GM21423 (cell line): ENCODE data around the gene LINC01488.

Experiments used
- ATAC-seq: cut with Tn5 transposase; IDR thresholded peaks from one replicate; pipeline ENCODE4 v1.9.1; 2021; ENCODE audit warnings: mild to moderate bottlenecking, moderate library complexity; ENCODE audit not compliant: unreplicated experiment

LINC01488 gene

DNA sequence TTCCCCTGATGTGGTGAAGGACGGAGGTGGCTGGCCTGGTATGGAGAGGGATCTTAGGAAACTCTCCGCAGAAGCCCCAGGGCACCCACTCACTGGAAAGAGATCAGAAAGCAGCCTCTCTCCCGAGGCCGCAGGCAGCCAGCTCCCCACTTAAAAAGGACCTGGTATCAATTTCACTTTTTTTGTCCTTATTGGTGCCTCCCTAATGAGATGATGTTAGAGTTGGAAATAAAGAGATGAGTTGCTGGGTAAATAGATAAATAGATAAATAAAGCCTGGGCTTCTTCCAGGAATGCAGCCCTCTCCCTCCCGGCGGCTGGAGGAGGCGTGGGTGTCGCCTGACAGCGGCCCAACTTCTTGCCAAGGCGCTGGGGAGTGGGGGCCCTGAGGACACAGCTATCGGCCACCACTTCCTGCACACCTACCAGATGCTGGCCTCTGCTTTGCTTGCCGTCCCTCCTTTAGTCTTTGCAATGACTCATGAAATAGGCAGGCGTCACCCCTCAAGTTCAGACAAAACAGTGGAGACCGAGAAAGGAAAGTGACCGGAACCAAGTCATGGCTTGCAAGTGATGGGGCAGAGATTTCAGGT, 42.9 kb downstream of the LINC01488 start:
- ATAC-seq, result no peak

DNA sequence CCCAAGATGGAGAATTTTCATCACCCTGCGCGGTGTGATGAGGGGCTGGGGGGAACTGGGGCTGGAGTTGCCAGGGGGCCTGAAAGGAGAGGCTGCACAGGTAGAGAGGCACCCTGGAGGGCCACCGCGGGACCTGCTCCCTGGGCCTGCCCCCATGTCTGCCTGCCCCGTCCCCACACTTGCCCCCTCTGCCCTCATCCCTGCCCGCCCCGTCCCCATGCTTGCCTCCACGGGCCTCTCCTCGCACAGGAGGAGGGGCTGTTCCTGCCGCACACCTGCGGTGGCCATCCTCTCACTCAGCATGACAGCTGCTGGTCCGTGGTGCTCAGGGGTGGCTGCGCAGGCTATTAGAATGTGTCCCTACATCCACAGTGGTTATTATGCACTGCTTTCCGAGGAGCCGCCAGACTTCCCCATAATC, 43.5 kb downstream of the LINC01488 start:
- no peak for ATAC-seq

DNA sequence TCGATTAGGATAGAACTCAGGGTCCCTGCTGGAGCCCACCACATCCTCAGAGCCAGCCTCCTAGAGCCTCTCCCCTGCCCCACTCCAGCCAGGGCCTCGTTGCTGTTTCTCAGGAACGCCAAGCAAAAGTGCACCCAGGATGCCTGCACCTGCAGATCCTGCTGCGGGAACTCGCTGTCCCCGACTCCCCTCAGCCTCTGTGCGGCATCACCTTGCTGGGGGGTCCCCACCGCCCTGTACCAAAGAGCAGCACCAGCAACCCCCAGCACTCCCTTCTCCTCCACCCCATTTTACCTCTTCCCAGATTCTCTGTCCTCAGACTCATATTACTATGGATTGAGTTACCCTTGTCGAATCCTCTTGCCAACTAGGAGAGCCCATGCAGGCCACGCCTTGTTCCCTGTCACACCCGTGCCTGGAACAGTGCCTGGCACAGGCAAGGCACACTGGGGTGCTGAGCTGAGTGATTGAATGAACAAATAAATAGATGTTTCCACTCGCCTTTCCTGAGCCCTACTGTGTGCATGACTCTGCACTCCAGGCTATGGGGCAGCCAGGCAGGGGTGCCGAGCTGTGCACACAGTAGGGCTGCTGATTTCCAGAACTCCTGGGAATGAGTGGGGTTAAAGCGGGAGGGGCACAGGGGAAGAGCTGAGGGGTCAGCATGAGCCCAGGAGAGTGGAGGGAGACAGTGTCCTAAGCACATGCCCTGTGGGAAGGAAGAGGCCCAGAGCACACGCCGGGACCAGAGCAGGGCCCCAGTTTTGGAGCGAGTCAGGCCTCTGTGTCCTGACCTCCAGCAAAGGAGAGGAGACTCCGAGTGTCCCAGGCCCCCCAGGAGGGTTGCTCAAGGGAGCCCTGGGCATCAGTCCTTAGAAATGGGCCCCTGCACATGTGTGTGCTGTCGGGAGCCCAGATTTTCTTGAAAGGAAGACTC, 44.3 kb downstream of the LINC01488 start:
- ATAC-seq, result no peak

DNA sequence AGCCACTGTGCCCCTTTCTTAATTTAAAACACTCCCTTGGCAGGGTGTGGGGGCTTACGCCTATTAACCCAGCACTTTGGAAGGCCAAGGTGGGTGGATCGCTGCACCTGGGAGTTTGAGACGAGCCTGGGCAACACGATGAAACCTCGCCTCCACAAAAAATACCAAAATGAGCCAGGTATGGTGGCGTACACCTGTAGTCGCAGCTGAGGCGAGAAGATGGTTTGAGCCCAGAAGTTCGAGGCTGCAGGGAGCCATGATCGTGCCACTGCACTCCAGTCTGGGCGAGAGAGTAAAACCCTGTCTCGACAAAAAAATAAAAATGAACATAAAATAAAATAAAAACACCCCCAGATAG, 45.0 kb downstream of the LINC01488 start:
- ATAC-seq, result no peak

DNA sequence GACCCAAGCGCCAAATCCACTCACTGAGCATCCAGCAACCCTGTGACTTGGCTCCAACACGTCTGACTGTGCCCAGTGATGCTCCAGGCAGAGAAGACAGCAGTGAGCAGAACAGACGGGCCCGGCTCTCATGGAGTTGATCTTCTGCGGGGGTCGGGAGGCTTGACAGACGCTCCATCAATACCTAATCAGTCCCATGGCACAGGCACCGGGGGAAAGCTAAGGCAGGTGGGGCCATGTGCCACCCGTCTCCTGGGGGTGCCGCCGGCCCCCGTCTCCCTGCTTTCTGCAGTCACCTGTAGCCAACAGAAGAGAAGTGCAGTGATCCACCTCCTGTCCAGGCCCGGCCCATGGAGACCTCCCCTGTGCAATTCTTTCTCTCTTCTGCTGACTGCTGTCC, 47.5 kb downstream of the LINC01488 start:
- ATAC-seq, result no peak

DNA sequence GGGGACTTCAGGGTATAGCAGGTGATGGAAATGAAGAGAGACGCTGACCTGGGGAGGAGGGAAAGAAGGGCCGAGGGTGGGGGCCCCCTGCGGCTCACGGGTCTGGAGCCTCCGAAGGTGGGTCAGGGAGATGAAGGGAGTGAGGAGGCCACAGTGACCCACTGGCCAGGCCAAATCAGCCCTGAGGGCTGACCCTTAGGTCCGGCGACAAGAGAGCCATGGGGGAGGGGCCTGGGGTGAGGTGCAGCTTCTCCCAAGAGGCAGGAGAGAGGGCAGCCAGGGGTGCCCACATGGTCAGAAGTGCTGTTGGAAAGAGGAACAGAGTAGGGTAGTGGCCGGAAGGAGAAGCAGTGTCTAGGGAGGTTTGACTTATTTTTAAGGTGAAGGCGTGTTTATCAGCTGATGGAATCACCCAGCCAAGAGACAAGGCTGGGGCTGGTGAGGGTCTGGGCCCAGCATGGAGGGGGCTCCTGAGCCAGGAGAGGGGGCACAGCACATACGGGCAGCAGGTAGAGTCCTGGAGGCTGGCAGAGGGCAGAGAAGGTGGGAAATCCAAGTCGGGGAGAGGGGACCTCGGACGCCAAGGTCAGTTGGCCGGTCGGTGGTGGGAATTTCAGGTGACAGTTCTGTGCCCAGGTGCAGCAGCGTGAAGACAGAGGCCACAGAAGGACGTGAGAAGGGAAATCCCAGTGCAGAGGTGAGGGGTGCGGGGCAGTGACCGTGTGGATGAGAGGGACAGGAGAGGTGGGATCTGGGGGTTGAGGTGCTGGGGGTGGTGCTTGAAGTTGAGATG, 49.0 kb downstream of the LINC01488 start:
- ATAC-seq, result no peak

DNA sequence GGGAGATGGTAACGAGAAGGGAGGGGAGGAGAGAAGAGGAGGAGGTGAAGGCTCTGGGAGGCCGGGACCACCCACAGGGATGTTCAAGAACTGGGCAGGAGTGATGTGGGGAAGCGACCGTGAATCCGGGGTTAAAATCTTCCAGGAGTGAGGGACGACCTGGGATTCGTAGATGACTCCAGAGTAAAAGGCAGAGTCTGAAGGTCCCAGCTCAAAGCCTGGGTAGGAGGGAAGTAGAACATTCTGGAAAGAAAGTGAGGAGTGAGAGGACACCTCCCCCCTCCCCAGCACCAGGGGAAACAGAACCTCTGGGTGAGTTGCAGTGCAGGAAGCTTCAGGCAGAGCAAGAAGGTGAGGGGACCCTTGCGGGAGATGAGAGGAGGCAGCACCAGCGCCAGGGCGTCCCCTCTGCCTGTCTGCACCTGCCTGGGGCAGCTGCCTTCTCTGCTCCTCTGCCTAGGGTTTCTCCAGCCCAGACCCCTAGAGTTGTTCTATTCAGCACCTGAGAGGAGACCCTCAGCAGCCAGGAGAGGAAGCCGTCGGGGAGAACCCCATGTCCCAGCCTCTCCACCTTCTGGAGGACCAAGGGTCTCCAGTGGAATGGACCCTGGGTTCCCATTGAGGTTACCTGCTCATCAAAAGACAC, 49.7 kb downstream of the LINC01488 start:
- no peak for ATAC-seq

DNA sequence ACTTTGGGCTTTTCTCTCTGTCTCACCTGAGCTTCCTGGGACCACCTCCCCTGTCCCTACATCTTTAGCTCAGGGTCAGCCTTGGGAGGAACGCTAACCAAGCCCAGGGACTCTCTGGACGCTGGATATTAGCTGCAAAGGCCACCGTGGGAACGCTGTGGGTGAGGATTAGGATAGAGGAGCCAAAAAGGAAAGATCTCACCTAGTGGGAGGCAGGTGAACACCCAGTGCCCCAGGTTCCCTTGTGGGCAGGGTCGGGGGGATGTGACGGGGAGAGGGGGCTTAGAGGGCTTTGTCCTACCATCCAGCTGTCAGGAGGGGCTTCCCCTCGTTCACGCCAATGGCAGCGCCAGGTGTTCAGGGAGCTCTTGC, 50.2 kb downstream of the LINC01488 start:
- ATAC-seq, result no peak

DNA sequence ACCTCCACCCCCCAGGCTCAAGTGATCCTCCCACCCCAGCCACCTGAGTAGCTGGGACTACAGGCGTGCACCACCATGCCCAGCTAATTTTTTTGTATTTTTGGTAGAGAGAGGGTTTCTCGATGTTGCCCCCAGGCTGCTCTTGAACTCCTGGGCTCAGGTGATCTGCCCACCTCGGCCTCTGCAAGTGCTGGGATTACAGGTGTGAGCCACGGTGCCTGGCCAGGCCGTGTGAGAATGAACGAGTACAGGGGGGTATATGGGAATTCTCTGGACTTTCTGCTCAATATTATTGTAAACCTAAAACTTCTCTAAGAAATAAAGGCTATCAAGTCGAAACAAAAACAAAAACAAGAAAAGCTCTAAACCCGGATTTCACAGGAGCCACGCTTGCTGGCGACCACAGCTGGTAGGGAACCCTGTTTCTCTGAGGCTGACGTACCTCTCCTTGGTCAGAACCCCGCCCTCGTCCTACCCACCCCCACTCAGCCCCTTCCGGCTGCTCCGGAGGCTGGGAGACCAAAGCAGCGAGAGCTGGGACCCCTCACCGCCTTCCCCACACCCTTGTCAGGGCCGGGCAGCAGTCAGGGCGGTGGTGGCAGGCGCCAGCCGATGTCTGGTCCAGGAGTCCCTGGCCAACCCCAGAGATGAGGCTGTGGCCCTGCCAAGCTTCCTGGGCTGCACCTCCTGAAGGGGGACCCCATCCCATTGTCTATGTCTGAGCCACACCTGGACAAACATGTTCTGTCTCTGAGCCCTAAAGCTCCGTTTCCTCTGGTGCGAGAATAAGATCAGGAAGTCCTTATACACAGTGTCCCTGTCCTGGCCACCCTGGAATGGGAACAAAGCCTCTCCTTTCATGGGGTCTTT, 52.1 kb downstream of the LINC01488 start:
- ATAC-seq, result no peak

DNA sequence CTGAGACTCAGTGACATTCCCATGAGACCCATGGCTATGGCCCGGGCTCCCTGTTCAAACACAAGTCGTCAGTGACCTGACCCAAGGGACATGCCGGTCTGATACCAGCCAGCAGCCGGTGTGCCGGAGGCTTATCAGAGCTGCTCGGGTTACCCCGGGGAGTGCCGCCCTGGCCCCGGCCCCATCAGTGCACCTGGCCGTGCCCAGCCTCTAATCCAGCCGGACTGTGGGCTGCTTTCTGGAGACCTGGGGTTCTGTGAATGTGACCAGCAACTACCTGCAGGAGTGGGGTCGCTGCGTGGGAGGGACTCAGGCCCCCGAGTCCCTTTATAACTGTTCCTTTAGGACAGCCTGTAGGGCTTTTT, 52.7 kb downstream of the LINC01488 start:
- ATAC-seq, result no peak

DNA sequence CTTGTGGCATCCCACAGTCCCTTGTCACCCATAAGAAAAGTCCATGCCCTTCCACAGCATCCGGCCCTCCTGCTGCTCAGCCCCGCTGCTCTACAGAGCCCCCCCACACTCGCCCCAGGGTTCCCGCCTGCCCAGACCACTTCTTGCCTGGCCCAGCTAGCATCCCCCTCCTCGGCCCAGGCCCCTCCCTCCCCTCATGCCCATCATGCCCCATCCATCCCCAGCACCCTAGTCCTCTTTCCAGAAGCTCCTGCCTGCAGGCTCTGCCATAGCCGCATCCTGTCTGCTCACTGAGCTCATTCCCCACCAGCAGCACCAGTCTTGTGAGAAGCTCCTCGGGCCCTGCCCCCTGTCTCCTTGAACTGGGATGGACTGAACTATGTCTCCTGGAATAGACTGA, 54.4 kb downstream of the LINC01488 start:
- no peak for ATAC-seq

DNA sequence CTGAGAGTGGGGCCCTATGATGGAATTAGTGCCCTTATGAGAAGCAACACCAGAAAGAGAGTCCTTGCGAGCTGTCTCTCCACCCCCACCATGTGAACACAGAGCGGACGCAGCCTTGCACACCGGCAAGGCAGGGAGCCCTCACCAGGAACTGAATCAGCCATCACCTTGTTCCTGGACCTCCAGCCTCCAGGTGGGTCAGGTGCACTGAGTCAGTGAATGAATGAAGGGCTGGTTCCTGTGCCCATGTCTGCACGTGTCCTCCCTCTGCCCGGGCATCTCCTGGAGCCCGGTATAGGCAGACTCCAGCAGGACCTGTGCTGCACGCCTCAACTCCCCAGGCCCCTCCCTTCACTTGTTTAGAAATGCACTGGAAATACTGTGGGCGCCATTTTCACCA, 54.9 kb downstream of the LINC01488 start:
- no peak for ATAC-seq

DNA sequence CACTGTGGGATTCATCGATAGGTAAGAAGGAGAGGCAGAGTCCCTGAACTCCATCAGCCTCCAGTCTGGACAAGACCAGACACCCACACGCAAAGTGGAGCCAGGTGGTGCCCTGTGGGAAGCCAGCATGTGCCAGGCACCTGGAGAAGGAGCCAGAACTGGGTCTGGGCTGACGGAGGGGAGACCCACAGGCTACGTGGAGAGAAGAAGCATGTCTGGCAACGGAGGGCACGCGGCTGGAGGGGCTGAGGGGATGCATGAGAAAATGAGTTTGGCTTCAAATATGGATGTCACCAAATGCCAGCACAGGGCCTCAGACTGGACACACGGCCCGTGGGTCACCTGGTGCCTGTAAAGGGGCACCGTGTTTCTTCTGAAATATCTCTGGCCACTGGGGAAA, 55.7 kb downstream of the LINC01488 start:
- no peak for ATAC-seq

DNA sequence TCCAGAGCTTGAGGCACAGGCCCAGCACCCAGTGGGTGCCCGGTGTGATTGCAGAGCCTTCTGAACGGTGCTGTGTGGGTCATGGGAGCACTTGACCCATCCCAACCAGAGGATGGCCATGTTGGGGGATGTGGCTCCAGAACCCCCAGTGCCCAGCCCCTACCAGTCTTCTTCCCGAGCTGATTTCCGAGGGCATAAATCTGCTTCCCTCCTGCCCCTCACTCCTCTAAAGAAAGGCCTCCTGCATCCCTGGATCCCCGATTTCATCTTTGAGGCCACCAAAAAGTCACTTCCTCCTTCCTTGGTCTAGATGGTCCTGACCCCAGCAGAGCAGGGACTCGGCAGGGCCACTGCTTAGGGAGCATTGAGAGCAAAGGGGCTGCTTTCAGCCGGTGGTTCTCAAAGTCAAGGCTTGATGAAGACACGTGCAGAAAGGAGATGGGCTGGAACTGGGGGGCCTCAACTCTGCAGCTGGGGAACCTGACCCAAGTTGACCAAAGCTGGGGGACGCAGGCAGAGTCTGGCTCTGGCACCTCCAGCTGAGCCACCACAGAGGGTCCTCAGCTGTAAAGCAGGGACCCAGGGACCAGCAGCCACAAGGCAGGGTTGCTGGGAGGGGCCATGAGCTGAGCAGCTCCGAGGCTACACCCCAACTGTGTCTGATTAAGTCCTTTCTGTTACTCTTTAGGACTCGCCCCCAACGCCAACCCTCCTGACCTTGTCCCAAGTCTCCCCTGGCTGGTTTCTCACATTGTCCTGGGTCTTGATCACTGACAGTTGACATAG, 56.6 kb downstream of the LINC01488 start:
- no peak for ATAC-seq

DNA sequence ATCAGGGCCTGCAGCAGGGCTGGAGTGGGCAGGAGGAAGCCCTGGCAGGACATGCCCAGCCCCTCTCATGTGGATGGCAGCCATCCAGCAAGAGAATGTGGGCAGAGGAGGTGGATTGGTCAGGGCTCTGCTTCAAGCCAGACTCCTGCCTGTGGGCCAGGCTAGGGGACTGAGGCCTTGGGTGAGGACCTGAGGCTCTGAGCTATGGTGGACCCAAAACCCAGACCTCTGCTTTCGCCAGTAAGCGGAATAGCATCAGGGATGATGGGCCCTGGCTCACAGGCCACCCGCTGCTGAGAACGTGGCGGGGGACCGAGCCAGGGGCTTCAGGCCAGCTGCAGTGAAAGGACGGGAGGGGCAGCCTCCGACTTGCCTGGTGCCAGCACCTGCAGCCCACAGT, 57.4 kb downstream of the LINC01488 start:
- ATAC-seq, result no peak

DNA sequence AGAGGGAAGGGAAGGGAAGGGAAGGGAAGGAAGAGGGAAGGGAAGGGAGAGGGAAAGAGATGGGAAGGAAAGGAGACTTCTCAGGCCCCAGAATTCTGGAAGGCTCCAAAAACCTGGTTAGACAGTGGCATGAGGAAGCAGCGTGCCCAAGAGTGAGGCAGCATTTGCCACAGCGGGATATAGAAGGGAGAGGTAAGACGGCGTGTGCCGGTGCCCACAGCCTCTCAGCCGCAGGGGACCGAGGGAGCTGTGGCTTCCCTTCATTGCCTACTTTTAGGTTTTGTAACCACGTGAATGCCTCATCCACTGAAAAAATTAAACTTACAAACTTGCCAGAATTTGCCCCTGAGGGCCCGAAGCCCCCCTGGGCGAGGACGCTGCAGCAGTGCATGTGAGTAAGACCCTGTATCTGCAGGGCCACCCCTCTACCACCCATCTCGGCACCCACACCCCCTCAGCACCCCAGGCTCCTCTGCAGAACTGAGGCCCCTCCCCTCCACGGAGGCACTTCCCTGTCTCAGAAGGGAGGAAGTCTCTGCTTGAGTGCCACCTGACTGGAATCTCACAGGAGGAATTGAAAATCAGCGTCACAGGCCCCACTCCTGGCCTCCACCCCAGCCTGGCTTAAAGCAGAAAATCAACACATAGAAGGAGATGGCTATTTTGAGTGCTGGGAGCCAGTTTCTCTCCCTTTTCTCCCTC, 58.1 kb downstream of the LINC01488 start:
- ATAC-seq, result no peak

DNA sequence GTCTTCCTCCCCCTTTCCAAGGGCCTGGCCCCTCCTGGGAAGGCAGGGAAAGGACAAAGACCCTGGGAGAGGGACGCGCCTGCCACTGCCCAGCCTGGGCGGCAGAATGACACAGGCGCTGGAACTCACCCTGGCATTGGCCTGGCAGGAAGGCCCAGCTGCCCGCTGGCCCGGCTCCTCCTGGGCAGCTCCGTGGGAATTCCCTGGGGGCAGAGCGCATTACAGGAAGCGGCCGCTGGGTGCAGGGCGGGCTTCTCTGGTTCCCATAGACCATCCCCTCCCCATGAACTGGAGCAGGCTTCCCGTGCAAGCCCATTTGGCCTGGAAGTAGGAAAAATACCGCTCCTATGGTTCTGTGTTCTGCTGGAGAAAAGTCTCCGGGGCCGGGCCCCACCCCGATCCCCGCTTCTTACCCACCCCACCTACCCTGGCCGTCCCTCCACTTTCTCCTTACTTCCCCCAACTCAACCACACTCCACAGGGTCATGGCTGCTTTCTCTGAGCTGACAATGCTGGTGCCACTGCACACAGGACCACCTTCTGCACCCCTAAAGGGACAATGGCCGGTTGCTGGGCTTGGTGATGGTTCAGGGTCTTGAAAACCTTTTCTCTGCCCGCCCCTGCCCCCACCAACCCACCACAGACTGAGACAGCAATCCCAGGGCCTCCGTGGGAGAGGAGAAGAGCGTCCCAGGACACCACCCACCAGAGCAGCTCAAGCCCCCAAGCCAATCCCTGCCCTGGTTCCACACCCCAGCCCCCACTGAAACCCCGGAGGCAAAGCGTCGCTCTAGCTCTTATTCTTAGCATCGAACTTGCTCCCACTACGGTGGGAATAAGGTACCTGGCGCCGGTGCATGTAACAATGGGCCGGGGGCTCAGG, 58.9 kb downstream of the LINC01488 start:
- ATAC-seq, result no peak

DNA sequence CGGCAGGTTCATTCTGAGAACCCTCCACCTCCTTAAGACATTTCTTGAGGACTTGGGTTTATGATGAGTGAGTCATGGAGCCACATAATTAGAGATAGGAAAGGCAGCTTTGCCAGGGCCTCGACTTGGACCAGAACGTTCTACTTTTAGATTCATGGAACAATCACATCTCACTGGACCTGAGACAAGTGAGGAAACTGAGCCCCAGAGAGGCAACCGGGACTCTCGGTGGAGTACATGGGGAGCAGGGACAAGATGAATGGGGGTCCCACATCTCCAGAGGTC, 59.5 kb downstream of the LINC01488 start:
- ATAC-seq, result no peak
